ENCODE results near the gene ENTR1.
"Not testable (repeated sequence)": the region's sequence is repeated elsewhere in the genome, so short reads cannot be mapped to it uniquely, and the experiment has no call there.

ENTR1 gene

DNA sequence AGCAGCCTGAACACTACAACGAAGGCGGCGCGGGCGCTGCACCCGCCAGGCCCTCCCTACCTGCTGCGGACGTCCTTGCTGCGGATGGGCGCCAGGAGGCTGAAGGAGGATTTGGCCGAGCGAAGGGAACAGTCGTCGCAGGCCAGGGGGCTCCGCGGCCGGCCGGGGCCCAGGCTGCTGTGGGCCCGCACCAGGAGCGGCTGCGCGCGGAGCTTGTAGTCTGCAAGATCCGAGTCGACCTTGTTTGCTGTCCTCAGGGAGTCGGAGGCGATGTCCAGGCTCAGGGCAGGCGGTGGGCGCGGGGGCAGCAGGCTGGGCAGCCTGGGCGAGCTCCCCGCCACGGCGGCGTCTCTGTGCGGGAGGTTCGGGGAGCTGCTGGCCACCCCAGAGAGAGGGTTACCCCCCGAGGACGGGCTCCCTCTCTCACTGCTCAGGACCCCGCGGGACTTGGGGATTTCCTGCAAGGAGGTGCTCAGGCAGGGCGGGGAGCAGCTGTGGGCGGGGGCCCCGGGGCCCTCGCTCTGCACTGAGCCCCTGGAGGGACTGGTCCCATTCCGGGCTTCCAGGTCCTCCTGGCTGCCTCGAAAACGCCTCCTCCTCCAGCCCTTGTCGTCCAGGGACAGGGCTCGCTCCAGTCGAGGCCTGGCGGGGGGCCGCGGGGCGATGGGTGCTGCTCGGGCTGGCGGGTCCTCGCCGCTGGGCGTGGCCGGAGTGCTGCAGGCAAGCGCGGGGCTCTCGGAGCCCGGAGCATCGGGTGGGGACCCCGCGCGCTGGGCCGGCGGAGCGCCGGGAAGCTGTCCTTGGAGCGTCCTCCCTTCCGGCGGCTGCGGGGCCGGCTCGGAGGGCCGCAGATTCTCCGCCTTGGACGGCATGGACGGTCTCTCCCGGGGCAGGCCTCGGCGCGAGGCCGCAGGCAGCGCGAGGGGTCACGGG lies 28.4 kb upstream of the ENTR1 start:
- DNase-seq (ENCODE audit: low read depth) = peak; percentile 20

DNA sequence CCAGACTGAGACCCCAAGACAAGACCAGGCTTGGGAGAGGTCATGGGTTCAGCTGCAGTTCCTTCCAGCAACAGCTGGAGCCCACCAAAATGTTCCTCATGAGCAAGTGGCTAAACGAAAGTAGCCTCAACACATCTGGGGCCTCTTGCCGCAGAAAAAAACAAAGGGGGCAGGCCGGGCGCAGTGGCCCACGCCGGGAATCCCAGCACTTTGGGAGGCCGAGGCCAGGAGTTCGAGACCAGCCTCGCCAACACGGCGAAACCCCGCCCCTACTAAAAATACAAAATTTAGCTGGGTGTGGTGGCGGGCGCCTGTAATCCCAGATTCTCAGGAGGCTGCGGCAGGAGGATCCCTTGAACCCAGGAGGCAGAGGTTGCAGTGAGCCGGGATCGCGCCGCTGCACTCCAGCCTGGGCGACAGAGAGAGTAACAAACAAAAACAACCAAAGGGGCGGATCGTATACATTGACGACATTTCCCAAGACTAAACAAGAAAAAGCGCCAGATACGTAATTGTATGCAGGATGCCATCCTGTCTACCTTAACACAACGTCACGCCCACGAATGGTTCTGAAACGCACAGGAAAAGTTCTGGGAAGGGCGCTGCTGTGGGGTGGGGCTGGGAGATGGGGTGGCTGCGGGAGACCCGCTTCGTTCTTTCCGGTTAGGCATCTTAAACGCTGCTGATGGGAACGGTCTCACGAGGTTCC lies 27.6 kb upstream of the ENTR1 start:
- no peak for DNase-seq (ENCODE audit: low read depth)

DNA sequence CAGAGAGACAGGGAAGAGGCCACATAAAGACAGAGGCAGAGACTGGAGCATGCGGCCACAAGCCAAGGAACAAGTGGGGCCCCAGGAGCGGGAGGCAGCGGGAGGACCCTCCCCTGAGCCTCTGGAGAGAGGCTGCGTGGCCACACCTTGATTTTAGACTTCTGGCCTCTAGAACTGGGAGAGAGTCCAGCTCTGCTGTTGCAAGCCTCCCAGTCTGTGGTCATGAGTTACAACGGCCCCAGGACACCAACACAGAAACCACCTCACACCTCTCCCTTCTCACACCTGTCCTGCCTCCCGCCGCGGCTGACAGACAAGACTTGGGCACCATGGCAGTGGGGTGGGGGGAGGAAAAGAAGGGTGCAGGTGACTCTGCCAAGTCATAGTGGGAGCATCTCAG lies 27.0 kb upstream of the ENTR1 start:
- DNase-seq (ENCODE audit: low read depth) = no peak

DNA sequence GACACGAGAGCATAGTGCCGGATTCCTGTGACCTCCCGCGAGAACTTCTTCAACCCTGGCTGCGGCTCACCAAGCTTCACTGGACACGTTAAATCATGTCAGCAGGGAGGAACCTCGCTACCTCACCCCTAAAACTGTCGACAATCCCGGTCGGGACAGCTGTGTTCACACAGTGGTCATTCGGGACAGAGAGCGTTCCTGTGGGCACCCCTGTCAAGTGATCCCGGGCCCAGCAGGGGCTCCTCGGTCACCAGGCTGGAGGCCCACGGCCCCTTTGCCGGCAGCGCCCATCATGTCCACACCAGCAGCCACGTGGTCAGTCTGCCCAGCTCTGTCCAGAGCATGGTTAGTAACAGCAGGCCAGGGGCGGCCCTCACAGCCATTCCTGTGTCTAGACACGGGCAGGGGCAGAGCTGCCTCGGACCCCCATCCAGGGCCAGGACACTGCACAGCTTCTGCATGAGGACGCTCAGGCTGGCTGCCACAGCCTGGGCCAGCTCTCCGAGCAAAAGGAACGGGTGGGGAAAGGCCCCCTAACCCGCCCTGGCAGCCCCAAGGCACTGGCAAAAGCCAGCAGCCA lies 25.7 kb upstream of the ENTR1 start:
- no peak for DNase-seq (ENCODE audit: low read depth)

DNA sequence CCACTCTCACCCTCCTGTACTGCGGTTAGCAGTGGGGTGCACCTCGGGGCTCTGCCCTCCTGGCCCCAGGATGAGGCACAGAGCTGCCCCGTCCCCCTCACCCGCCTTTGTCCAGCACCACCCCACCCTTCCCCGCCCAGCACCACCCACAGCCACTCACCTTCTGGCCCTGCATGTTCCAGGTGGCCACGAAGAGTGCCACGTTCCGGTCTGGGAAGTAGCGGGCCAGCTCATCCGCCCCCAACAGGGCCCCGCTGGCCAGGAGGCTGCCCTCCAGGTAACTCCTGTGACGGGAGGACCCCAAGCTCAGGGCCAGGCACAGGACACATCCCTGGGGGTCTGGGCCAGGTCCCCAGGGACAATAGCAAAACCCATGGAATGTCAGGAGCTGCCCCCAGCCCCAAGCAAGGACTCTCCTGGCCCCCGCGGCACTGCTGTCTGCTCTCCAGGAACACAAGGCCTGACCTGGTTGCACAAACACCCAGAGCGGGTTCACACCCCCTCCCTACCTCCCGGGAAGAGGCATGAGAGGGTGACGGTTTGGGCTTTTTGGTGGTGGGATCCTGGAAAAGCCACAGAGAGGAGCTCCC lies 24.3 kb upstream of the ENTR1 start:
- no peak for DNase-seq (ENCODE audit: low read depth)

DNA sequence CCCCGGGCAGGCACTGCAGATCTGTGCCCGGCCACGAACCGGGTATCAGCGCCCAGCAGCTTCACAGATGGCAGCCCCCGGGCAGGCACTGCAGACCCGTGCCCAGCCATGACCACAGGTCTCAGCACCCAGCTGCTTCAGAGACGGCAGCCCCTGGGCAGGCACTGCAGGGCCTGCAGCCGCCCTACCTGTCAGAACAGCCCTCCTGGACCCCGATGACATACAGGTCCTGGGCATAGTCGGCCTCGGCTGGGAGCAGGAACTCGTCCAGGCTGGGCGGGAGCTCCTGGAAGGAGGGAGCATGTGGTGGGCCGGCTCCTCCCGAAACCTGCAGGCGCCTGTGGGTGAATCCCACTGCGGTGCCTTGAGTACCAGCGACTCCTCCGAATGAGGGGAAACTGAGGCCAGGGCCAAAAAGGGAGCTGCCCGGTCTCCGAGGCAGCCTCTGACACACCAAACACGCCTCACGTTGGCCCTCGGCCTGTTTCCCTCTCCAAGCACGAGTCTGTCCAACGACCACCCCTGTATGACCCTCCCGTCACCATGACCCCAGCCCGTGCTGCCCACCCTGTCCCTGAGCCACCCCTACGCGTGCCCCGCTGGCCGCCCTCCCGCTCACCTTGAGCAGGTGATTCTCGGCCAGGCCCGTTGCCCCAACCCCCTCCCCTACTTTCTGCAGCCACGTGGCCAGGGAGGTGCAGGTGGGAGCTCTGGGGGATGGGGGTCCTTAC lies 23.6 kb upstream of the ENTR1 start:
- no peak for DNase-seq (ENCODE audit: low read depth)

DNA sequence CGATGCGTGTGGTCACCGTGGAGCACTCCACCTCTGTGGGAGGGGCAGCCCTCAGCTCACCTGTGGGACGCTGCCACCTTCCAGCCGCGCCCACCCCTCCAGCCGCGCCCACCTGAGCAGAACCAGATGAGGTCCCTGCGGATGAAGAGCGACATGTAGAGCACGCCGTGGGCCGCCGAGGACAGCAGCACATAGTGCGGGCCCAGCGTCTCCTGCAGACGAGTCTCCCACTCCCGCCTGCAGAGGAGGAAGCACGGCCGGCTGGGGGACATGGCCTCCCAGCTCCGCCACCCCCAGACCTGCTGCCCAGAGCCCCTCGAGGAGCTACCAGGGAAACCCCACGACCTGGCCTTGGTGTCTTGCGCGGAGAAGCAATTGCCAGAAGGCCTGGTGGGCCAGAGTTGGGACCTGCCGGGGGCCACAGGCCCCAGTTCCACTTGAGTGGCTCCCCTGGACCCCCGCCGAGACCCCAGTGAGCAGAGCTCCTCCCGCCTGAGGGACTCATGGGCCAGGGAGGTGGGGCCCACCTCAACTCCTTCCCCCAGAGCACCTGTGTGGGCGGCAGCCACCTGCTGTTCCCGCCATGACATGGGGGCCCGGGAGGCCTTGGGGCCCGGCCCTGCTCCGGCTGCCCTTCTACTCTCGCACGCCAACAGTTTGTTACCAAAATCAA lies 22.8 kb upstream of the ENTR1 start:
- DNase-seq (ENCODE audit: low read depth) = no peak

DNA sequence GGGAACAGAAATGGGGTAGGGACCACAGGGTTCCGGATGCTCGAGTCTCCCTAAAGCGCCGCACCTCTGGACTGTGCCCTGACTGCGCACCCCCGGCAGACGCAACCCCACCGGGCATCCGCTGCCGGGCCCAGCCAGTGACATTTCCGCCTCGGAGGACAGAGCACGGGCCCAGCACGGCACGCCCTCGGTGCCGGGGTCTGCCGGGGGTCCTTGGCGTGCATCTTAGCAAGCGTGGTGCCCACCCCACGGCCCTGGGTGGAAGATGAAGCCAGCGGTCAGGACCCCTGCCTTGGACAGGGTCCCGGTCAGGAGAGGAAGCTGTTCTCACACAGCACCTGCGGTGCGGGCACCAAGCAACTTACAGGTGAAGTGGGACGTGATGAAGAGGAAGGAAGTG lies 22.2 kb upstream of the ENTR1 start:
- DNase-seq (ENCODE audit: low read depth) = no peak

DNA sequence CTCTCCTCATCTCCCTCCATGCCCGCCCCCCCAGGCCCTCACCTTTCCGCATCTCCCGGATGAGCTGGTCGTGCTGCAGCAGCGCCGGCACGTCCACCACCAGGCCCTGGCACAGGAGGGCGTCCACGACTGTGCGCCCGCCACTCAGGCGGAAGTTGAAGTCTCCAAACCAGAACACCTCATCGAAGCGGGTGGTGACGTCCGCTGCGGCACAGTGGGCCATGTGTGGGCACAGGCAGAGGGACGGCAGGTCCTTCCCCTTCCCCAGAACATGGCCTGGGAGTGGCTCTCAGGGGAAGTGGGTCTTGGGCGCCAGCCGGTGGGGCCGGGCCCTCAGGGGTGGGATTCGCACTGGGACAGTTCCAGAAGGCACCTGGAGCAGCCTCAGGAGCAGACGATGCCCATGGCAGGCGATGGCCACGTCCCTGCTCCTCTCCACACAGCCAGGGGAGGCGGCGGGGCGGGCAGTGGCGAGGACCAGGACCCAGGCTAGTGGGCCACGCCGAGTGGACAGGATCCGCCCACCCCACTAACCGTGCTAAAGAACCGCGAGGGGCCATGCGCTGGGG lies 21.5 kb upstream of the ENTR1 start:
- DNase-seq (ENCODE audit: low read depth) = no peak

DNA sequence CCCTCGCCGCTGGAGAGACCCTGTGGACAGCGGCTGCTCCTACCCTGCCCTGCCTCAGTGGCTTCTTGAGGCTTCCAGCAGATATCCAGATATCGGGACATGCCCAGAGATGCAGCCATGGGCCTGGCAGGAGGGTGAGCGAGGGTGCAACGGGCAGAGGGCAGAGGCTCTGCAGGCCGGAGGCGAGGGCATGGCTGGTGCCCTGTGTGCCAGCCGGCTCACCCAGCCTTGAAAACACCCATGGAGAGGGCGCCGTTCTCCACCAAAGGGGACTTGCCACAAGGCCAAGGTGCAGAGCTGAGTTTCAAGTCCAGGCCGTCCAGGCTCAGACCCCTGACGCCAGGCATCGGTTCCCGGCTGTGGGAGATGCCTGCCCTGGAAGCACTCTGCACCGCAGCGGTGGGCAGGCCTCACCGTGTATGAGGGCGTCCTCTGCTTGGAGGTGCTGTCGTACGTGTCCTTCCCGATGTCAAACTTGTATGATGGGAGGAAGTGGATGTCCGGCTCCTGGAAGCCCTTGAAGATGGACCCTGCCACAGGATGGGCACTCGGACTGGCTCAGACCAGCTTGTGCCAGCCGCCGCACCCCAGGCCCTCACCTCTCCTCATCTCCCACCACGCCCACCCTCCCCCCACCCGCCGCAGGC lies 20.3 kb upstream of the ENTR1 start:
- DNase-seq (ENCODE audit: low read depth) = no peak

DNA sequence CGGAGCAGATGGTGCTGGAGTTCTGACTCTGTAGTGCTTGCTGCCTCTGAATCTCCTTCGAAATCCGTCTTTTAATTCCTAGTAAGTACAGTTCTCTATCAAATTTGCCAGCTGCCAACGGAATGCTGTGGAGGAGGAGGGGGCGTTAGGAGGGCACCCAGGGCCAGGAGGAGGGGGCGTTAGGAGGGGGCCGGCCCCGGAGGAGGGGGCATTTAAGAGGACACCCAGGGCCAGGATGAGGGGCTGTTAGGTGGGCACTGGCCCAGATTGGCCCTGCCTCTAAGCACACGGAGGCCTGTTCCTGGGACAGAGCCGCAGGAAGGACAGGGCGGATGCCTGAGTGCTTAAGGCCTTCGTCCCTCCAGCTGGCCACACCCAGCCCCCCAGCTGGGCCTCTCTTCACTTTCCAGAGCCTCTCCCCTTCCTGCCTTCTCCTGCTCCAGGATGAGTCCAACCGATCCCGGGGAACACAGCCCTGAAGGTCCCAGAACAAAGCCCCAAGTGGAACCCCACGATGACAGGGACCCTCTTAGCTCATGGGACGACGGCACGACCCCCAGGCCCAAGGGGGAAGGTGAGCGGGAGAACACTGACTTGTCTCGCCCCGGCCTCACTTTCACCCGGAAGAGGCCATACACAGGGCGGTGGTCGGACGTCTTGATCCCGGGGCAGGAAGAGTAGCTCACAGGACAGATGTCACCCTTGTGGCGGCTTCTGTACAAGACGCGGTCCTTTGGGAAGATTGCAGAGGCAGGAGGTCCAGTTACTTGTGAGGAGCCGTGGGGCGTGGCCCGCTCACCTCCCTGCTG lies 19.5 kb upstream of the ENTR1 start:
- no peak for DNase-seq (ENCODE audit: low read depth)

DNA sequence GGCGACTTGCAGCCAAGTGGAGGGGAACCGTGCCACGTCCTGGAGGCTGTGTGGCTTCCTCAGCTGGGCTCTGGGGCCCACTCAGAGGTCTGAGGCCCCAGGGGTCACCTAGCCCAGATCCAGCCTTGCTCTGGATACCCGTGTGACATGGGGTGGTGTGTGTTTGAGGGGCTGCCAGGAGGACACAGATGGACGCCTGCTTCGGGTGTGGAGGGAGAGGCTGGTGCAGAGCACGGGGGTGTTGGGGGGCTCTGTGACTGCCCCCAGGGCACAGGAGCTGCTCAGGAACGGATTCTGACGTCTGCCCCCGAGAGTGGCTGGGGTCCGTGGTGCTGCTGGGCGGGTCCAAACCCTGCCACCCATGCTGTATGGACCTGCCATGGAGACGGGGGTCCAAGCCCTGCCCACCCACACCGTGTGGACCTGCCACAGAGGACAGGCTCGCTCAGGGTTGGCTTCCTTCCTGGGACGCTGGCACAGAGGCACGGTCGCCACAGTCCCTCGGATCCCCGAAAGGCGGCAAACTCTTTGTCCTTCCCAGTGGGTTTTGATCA lies 18.7 kb upstream of the ENTR1 start:
- DNase-seq (ENCODE audit: low read depth) = no peak

DNA sequence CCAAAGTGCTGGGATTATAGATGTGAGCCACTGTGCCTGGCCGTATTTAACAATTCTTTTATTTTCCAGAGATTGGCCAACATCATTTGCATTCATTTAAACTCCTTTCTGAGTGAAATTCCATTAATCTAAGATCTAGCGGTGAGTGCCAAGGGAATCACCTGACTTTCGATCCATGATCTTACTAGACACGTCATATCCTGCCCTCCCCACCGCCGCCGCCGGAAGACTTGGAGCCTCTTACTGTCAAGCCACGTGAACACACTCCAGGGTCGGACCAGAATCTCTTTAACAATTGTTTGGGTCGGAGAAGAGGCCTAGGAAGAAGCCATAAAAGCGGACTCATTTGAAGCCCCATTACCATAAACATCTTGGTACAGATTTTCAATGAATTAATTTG lies 16.4 kb upstream of the ENTR1 start:
- DNase-seq (ENCODE audit: low read depth) = no peak

DNA sequence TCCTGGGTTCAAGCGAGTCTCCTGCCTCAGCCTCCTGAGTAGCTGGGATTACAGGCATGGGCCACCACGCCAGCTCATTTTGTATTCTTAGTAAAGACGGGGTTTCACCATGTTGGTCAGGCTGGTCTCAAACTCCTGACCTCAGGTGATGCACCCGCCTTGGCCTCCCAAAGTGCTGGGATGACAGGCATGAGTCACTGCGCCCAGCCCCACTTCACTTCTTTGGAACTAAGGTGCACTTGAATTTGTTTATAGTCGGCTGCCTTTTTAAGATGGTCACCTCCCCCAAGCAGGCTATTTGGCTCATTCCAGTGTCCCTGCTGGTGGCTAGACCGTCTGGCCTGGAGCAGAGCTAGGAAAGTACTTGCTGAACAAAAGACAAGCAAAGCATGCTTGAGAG lies 15.0 kb upstream of the ENTR1 start:
- not testable (repeated sequence) for DNase-seq (ENCODE audit: low read depth)

DNA sequence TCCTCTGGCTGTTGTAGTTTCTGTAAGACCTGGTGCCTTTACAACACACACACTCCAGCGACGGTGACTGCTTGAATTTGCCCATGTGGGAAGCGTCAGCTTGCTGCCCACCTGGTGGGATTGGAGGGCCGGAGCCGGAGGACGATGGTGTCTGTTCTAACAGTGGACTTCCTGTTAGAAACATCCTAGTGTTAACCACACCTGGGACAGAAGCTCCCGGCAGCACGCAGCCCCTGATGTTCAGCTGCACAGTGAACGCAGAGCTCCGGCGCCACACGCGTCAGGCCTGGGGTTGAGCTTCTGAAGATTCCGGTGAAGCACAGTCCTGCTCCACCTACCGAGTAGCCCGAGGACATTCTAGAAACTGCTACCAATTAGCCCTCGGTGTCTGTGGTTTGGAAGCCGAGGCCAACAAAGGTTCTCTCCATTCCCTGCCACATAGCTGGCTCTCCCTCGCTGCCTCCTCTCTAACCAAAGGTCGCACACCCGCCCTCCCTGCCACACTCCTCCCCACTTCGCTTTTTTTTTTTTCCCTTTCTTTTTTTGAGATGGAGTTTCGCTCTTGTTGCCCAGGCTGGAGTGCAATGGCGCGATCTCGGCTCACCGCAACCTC lies 14.4 kb upstream of the ENTR1 start:
- DNase-seq (ENCODE audit: low read depth) = no peak

DNA sequence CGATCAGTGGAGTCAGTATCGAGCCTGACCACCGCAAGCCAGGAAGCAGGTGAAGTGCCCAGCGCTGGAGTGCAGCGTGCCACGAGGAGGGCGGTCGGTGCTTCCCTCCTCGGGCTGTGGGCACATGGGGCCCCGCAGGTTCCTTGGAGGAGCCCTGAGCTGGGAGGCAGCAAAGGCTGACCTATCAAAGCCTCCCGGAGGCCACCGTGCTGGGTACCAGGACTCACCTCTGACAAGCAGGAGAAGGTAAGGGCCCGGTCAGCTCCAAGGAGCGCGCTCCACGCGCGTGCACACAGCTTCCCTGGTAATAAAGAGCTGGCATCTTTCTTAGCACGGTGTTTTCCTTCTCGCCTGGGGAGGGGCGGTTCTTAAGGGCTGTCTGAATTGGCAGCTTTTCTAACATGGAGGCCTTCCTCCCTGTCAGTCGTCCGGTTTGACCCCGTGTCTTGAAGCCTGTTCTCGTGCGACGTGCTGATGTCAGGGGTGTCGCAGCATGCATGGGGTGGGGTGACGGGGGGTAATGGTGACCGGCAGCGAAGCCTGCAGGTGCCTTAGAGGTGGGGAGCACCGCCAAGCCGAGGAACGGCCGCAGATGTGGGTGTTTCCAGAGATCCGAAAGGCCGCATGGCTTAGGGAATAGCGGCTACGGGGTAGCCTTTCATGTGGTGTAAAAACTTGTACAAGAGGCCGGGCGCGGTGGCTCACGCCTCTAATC lies 13.2 kb upstream of the ENTR1 start:
- DNase-seq (ENCODE audit: low read depth) = no peak

DNA sequence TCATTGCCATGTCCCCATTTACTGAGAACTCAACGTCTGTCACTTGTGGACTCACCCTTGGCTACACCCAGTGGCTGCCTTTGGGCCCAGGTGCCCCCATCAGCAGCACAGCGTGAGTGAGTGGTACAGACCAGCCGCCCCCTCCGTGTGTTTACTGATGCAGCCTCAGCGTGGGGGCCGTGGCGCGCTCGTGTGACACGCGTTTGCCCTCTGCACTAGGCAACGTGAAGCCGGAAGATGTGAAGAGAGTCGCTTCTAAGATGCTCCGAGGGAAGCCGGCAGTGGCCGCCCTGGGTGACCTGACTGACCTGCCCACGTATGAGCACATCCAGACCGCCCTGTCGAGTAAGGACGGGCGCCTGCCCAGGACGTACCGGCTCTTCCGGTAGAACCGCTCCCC lies 12.5 kb upstream of the ENTR1 start:
- DNase-seq (ENCODE audit: low read depth) = no peak

DNA sequence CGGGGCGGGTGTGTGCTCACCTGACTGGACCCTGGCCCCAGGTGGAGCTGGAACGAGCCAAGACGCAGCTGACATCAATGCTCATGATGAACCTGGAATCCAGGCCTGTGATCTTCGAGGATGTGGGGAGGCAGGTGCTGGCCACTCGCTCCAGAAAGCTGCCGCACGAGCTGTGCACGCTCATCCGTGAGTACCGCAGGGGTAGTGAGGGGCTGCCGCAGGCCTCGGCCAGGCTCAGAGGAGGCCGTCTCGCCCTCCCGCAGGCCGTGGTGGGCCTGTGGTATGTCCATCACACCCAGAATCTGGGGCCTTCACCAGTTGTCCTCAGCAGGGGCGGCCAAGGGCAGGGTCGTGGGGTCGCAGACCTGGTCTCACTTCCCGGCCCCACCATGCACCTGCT lies 11.4 kb upstream of the ENTR1 start:
- no peak for DNase-seq (ENCODE audit: low read depth)

All from stimulated activated CD8-positive, alpha-beta memory T cell treated with anti-CD3 and anti-CD28 coated beads, Interleukin-15, amount 100 ng/mL, for 24 hours (primary cell).